Effector memory CD4-positive, alpha-beta T cell (primary cell): Measurements from ENCODE around the gene ARHGEF1.

Source experiments
- DNase-seq, 3 donors: peaks; one replicate each; pipeline ENCODE4 v3.0.0-alpha.2; 2020
- H3K27ac ChIP-seq: 2 replicates; pipeline ENCODE4 v1.7.0; 2013; ENCODE audit warnings: mild to moderate bottlenecking, low read length, moderate library complexity; ENCODE audit not compliant: insufficient read depth, poor library complexity, severe bottlenecking
- H3K27me3 ChIP-seq: replicated peaks from 2 replicates; pipeline ENCODE4 v1.7.0; 2013; ENCODE audit warnings: mild to moderate bottlenecking, low read length; ENCODE audit not compliant: insufficient read depth, control insufficient read depth, poor library complexity, severe bottlenecking
- H3K36me3 ChIP-seq: 2 replicates; pipeline ENCODE4 v1.7.0; 2013; ENCODE audit warnings: mild to moderate bottlenecking, low read length, moderate library complexity; ENCODE audit not compliant: control insufficient read depth, insufficient read depth
- H3K4me1 ChIP-seq: 2 replicates; pipeline ENCODE4 v1.7.0; 2013; ENCODE audit warnings: low read length, mild to moderate bottlenecking; ENCODE audit not compliant: control insufficient read depth, insufficient read depth, poor library complexity, severe bottlenecking
- H3K4me3 ChIP-seq: 2 replicates; pipeline ENCODE4 v1.7.0; 2013; ENCODE audit warnings: low read length, low read depth, mild to moderate bottlenecking; ENCODE audit not compliant: insufficient read depth, poor library complexity, severe bottlenecking
- H3K9me3 ChIP-seq: 2 replicates; pipeline ENCODE4 v1.7.0; 2013; ENCODE audit warnings: mild to moderate bottlenecking, low read length, moderate library complexity; ENCODE audit not compliant: control insufficient read depth

Gene ARHGEF1

DNA sequence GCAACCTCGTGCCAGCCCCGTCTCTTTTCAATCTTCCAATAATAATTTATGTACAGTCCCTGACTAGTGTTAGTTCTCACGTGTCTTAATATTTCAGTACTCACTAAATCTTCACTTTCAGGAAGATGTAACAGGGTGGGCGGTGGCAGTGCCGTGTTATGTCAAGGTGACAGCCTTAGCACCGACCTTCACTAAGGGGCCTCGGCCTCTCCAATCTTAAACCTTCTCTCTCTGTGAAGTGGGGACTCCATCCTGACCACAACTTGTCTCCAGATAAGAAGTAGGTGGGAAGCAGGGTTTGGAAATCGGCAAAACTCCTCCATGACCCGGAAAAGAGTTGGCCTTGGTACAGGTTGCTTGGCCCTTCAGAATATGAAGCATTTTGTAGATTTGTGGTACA lies 21.1 kb upstream of the ARHGEF1 start:
- Histone ChIP-seq H3K27ac (peak overlapping the region; percentile 90), H3K4me1 (peaks cover 38% of the 10 kb centered on the region), H3K9me3 (no peaks in the 10 kb centered on the region), H3K4me3 (no peak overlapping the region), H3K27me3 (no peaks in the 10 kb centered on the region), H3K36me3 (peaks cover 47% of the 10 kb centered on the region)
- DNase-seq: no peak

- H3K4me3 ChIP-seq: no peak overlapping the region
- H3K27ac ChIP-seq: peak overlapping the region; percentile 90
- H3K36me3 ChIP-seq: peaks cover 47% of the 10 kb centered on the region
- no peaks in the 10 kb centered on the region for H3K27me3 ChIP-seq
- H3K9me3 ChIP-seq: no peaks in the 10 kb centered on the region
- peaks cover 38% of the 10 kb centered on the region for H3K4me1 ChIP-seq
- no peak for DNase-seq
Observed at GRCh38 chr19:41862445-41862986, 20.5 kb upstream of the ARHGEF1 start.

DNA sequence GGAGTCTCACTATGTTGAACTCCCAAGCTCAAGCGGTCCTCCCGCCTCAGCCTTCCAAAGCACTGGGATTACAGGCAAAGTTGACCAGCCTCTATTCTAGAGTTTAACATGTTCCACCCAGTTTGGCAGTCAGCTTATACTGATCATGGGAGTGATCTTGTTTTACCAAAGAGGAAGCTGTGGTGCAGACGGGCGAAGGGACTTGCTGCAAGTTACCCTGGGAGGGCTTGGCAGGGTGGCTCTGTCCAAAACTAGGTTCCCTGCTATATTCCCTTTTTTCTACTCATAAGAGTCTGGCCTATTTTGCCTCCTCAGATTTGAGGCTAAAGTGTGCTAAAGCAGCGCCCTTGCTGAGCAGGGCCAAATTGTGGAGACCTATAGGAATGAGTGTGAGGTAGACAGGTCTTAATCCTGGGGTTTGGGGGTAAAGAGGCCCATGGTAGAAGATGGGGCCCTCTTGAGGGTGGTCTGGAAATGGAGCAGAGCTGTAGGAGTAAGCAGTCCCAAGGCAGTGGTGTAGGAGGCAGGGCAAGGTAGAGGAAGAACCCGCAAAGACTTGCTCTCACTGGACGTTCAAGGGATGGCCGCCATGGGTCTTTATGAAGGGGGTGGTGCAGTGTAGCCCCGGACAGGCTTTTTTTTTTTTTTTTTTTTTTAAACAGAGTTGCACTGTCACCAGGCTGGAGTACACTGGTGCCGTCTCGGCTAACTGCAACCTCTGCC lies 19.6 kb upstream of the ARHGEF1 start:
- no peak for DNase-seq
- Histone ChIP-seq H3K9me3 (no peaks in the 10 kb centered on the region), H3K27me3 (no peaks in the 10 kb centered on the region), H3K36me3 (peaks cover 52% of the 10 kb centered on the region), H3K4me3 (no peak overlapping the region), H3K4me1 (peaks cover 45% of the 10 kb centered on the region), H3K27ac (peak overlapping the region; percentile 53)

- Histone ChIP-seq H3K27me3 (no peaks in the 10 kb centered on the region), H3K9me3 (no peaks in the 10 kb centered on the region), H3K4me1 (peaks cover 51% of the 10 kb centered on the region), H3K36me3 (peaks cover 62% of the 10 kb centered on the region), H3K4me3 (no peak overlapping the region), H3K27ac (peak overlapping the region; percentile 23)
- DNase-seq: no peak
Observed at GRCh38 chr19:41864374-41864773, 18.6 kb upstream of the ARHGEF1 start.

DNA sequence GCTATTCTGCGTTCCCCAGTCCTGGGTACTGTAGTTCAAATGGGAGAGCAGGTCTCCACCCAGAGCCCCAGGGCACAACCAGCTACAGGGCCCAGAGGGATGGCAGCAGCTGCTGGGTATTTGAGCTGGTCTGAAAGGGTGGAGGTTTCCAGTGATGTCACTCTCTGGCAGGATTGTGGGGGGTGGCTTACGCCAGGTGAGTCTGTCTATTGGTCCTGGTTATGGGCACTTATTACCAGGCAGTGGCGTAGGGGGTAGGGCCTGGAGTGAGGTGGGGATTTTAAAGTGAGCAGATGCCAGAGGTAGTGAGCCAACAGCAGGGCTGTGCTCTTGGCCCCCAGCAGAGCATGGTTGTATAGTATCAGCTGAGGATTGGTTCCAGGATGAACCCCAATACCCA lies 16.7 kb upstream of the ARHGEF1 start:
- H3K4me1 ChIP-seq: peaks cover 60% of the 10 kb centered on the region
- DNase-seq: no peak
- no peaks in the 10 kb centered on the region for H3K27me3 ChIP-seq
- no peak overlapping the region for H3K27ac ChIP-seq
- no peaks in the 10 kb centered on the region for H3K9me3 ChIP-seq
- peaks cover 72% of the 10 kb centered on the region for H3K36me3 ChIP-seq
- no peak overlapping the region for H3K4me3 ChIP-seq

- DNase-seq: no peak
- Histone ChIP-seq H3K4me1 (peaks cover 60% of the 10 kb centered on the region), H3K4me3 (no peak overlapping the region), H3K36me3 (peaks cover 53% of the 10 kb centered on the region), H3K9me3 (no peaks in the 10 kb centered on the region), H3K27me3 (no peaks in the 10 kb centered on the region), H3K27ac (peak overlapping the region; percentile 31)
Observed at GRCh38 chr19:41868120-41868988, 14.6 kb upstream of the ARHGEF1 start.

DNA sequence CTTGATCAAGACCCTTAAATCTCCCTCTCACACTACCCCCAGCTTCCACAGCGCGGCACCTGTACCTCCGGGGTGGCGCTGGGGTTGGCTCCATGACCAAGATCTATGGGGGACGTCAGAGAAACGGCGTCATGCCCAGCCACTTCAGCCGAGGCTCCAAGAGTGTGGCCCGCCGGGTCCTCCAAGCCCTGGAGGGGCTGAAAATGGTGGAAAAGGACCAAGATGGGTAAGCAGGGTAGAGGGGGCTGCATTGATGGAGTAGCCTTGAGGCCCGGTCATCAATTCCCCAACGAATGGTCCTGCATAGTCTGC lies 14.0 kb upstream of the ARHGEF1 start:
- no peak for DNase-seq
- Histone ChIP-seq H3K36me3 (peaks cover 47% of the 10 kb centered on the region), H3K4me3 (no peak overlapping the region), H3K27me3 (no peaks in the 10 kb centered on the region), H3K27ac (peak overlapping the region; percentile 31), H3K4me1 (peaks cover 65% of the 10 kb centered on the region), H3K9me3 (no peaks in the 10 kb centered on the region)

DNA sequence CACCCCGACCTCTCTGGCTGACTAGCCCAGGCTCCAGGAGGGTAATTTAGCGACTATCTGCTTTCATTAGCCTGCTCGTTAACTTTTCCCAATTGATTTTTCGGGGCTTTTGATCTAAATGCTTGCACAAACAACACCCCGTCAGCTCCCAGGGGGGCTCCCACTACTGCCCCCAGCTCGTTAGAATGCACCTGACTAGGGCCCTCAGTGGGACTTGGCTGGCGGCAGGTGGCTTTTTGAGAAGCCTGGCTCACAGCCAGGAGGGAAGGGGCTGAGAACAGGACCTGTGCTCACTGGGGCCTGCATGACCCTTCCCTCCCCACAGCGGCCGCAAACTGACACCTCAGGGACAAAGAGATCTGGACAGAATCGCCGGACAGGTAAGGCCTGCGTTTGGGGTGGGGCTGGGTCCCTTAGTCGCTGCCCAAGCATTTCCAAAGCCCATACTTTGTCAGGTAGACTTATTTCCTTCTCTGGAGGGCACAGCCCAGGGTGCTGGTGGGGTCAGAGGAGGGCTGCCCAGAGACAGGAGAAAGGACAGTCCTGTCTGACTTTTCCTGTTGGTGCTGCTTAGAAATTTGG lies 13.5 kb upstream of the ARHGEF1 start:
- H3K9me3 ChIP-seq: no peaks in the 10 kb centered on the region
- no peak overlapping the region for H3K4me3 ChIP-seq
- peak overlapping the region; percentile 31 for H3K27ac ChIP-seq
- H3K4me1 ChIP-seq: peaks cover 67% of the 10 kb centered on the region
- H3K36me3 ChIP-seq: peaks cover 42% of the 10 kb centered on the region
- no peak for DNase-seq
- H3K27me3 ChIP-seq: no peaks in the 10 kb centered on the region

DNA sequence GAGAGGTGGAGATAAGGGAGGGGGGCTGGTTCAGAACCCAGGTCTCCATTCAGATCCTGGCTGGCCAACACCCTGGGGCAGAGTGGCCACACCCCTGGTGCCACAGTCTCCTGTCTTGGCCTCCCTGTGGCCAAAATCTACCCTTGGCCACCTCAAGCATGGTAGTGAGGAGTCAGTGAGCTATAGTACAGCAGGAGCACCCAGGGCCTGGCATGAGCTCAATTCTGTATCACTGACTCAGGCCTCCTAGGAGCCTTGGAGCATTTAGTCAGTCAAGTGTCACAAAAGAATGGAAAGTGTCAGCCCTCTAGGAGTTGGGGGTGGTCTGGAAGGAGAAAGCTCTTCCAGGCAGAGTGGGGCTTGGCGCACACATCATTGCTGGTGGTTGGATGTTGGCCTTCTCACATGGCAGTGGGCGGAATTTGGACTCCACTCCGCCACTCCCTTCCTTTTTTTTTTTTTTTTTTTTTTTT lies 12.5 kb upstream of the ARHGEF1 start:
- Histone ChIP-seq H3K27ac (peak overlapping the region; percentile 65), H3K4me3 (no peak overlapping the region), H3K36me3 (peaks cover 33% of the 10 kb centered on the region), H3K27me3 (no peaks in the 10 kb centered on the region), H3K9me3 (no peaks in the 10 kb centered on the region), H3K4me1 (peaks cover 67% of the 10 kb centered on the region)
- DNase-seq: no peak
